ENCODE data around the gene SYTL3. TPM values are rescaled to one million over a fixed set of nuclear protein-coding genes. Genes with fewer than 3 reads are reported as not detected.
A peak's percentile ranks its signal among the peaks of the same experiment; 100 is the strongest.

The SYTL3 gene
- total RNA-seq, 1 experiment from 2014 or later = 0.09 TPM

- Histone ChIP-seq H3K79me2 (ENCODE audit: insufficient read depth, low read length) (no peaks in the 10 kb centered on the region), H2AFZ (ENCODE audit: low read length) (no peak overlapping the region), H3K9me3 (ENCODE audit: control insufficient read depth, low read depth, low read length) (no peaks in the 10 kb centered on the region), H2BK12ac (ENCODE audit: insufficient read length, low read depth, low read length) (no peak overlapping the region), H3K4me2 (ENCODE audit: insufficient read depth, insufficient read length, low read length) (no peak overlapping the region), H3K4ac (ENCODE audit: low read depth, low read length) (no peak overlapping the region), H2BK5ac (ENCODE audit: insufficient read length, low read length) (no peak overlapping the region), H3K79me1 (ENCODE audit: insufficient read depth, low read depth, low read length, poor library complexity, severe bottlenecking) (no peaks in the 10 kb centered on the region), H3K18ac (ENCODE audit: insufficient read length, low read depth, low read length) (no peak overlapping the region), H2AK5ac (ENCODE audit: insufficient read length, low read length) (no peak overlapping the region), H2BK20ac (ENCODE audit: low read depth, low read length, poor library complexity, severe bottlenecking) (no peak overlapping the region), H3K56ac (ENCODE audit: insufficient read length, low read depth, low read length) (no peak overlapping the region), H3K27me3 (ENCODE audit: insufficient read depth, low read length) (no peaks in the 10 kb centered on the region), H2BK120ac (ENCODE audit: low read depth, low read length, poor library complexity, severe bottlenecking) (no peak overlapping the region), H4K5ac (ENCODE audit: insufficient read length, low read depth, low read length) (no peak overlapping the region), H3K4me1 (ENCODE audit: insufficient read depth, low read length) (no peaks in the 10 kb centered on the region), H3K14ac (ENCODE audit: insufficient read depth, low read length) (no peak overlapping the region), H3T11ph (ENCODE audit: low read length) (no peak overlapping the region), H4K20me1 (ENCODE audit: control insufficient read depth, insufficient read depth, insufficient read length) (peaks cover 5% of the 10 kb centered on the region), H2BK15ac (ENCODE audit: low read depth, low read length) (no peak overlapping the region), H3K27ac (ENCODE audit: insufficient read length, low read depth, low read length) (no peak overlapping the region), H3K23ac (ENCODE audit: insufficient read length, low read depth, low read length) (no peak overlapping the region), H4K8ac (replicated peaks; ENCODE audit: insufficient read length, low read depth, low read length) (no peak overlapping the region), H3K9ac (ENCODE audit: extremely low read depth, insufficient read length, low read length) (no peak overlapping the region), H3K23me2 (ENCODE audit: insufficient read length, low read depth, low read length, poor library complexity, severe bottlenecking) (peaks cover 2% of the 10 kb centered on the region), H4K91ac (ENCODE audit: insufficient read length, low read depth, low read length) (no peak overlapping the region)
- H3K27me3 Mint-ChIP-seq (ENCODE audit: low read depth) = peaks cover 5% of the 10 kb centered on the region; the same call in 1 of the 2 replicates
- no peaks in the 10 kb centered on the region for H3K36me3 Mint-ChIP-seq (ENCODE audit: insufficient read depth in 1 of 3, low read depth in 3 of 3)
- H3K27ac Mint-ChIP-seq = peak overlapping the region in 1 of 3 experiments; percentile 68; a peak in 1 of 7 replicates
- H3K4me1 Mint-ChIP-seq = peaks cover 5 to 12% of the 10 kb centered on the region in 2 experiments; a peak in 3 of 4 replicates
- no peak overlapping the region for H3K4me3 Mint-ChIP-seq
- TF ChIP-seq CTCF (conservative IDR thresholded peaks at IDR 0.05) = no peak
- no peaks in the 10 kb centered on the region; a peak in 1 of 5 replicates for H3K9me3 Mint-ChIP-seq
- DNase-seq = peak; percentile 45
- no CpG with 5 or more reads among the region's 9 CpGs for WGBS (ENCODE audit: extremely low coverage, insufficient read length, low lambda C conversion rate)
Observed at GRCh38 chr6:158707120-158707820, 57.4 kb downstream of the SYTL3 start.

All from H9 (cell line).